SIG-M5 (cell line): ENCODE measurements around the gene C11orf71.

Source experiments
- DNase-seq: peaks from one replicate; lab custom pipeline; 2025; lab: John Stamatoyannopoulos, UW

Gene C11orf71

GRCh38 chr11:114400216-114400914 is at the start of gene C11orf71, which contains the start of gene RBM7:
TSS of gene C11orf71 (minus strand) at chr11:114400511. CDS start at chr11:114400331, 180 bp downstream.
TSS of gene RBM7 (plus strand) at chr11:114400666. CDS start at chr11:114400672, 6 bp downstream.
- DNase-seq: peak; percentile 43

- no peak for DNase-seq
Measured at GRCh38 chr11:114449845-114450244, 49.5 kb upstream of the C11orf71 start.

- DNase-seq: no peak
Measured at GRCh38 chr11:114448749-114449482, 48.6 kb upstream of the C11orf71 start.

- DNase-seq: no peak
Measured at GRCh38 chr11:114447892-114448291, 47.6 kb upstream of the C11orf71 start.

GRCh38 chr11:114447444-114447843 is 47.1 kb upstream of the C11orf71 start:
- no peak for DNase-seq

- no peak for DNase-seq
Measured at GRCh38 chr11:114442536-114442935, 42.2 kb upstream of the C11orf71 start.

GRCh38 chr11:114441921-114442320 is 41.6 kb upstream of the C11orf71 start:
- DNase-seq: no peak

GRCh38 chr11:114440971-114441763 is 40.9 kb upstream of the C11orf71 start:
- no peak for DNase-seq

GRCh38 chr11:114440121-114440860 is 40.0 kb upstream of the C11orf71 start:
- DNase-seq: no peak

- DNase-seq: peak; percentile 63
Measured at GRCh38 chr11:114439229-114440120, 39.2 kb upstream of the C11orf71 start, which contains the start of gene REXO2. TSS of gene REXO2 (plus strand) at chr11:114439467. CDS start at chr11:114439529, 62 bp downstream.

- DNase-seq: no peak
Measured at GRCh38 chr11:114438303-114438702, 38.0 kb upstream of the C11orf71 start.

GRCh38 chr11:114433376-114433775 is 33.1 kb upstream of the C11orf71 start:
- no peak for DNase-seq

- no peak for DNase-seq
Measured at GRCh38 chr11:114432893-114433292, 32.6 kb upstream of the C11orf71 start.

GRCh38 chr11:114430290-114430689 is 30.0 kb upstream of the C11orf71 start:
- no peak for DNase-seq

GRCh38 chr11:114426280-114426679 is 26.0 kb upstream of the C11orf71 start:
- DNase-seq: no peak

- DNase-seq: no peak
Measured at GRCh38 chr11:114416441-114416961, 16.2 kb upstream of the C11orf71 start.

GRCh38 chr11:114413958-114414357 is 13.6 kb upstream of the C11orf71 start:
- no peak for DNase-seq

- no peak for DNase-seq
Measured at GRCh38 chr11:114412946-114413345, 12.6 kb upstream of the C11orf71 start.

- no peak for DNase-seq
Measured at GRCh38 chr11:114401311-114401710, 1.0 kb upstream of the C11orf71 start.

- no peak for DNase-seq
Measured at GRCh38 chr11:114400915-114401223, 558 bp upstream of the C11orf71 start.
